Measurements from ENCODE around the gene TMEM132C.

- TF ChIP-seq CTCF (IDR thresholded peaks at IDR 0.05; ENCODE audit: insufficient read depth, low read length): no peak
- no peak for TF ChIP-seq REST (IDR thresholded peaks at IDR 0.05; ENCODE audit: insufficient replicate concordance, low read depth)
- TF ChIP-seq POLR2AphosphoS5 (IDR thresholded peaks at IDR 0.05; ENCODE audit: low read depth): no peak
These were observed at the start of gene TMEM132C for GRCh38 chr12:128267131-128267622.

Measured in HL-60 (cell line).